GM06990 (cell line): ENCODE results near the gene CBARP.

Source experiments
- DNase-seq: peaks from one replicate; pipeline ENCODE4 v3.0.0-alpha.2; 2011; ENCODE audit not compliant: insufficient read length; ENCODE audit errors: extremely low read depth
- H3K27me3 ChIP-seq: replicated peaks from 2 replicates; pipeline ENCODE4 v1.6.0; 2011; ENCODE audit warnings: low read length; ENCODE audit not compliant: control insufficient read depth, insufficient read depth
- H3K36me3 ChIP-seq: 2 replicates; pipeline ENCODE4 v1.5.1; 2011; ENCODE audit warnings: low read length; ENCODE audit not compliant: control insufficient read depth, insufficient read depth
- H3K4me3 ChIP-seq: replicated peaks from 2 replicates; pipeline ENCODE4 v1.5.1; 2011; ENCODE audit warnings: low read depth, mild to moderate bottlenecking, control low read depth, low read length
- TF ChIP-seq, protein P1 (sequence below): IDR thresholded peaks from 2 replicates; pipeline ENCODE4 v1.5.1; 2011; ENCODE audit warnings: low read length, control low read depth, mild to moderate bottlenecking, inconsistent platforms; ENCODE audit not compliant: insufficient read depth, poor library complexity, severe bottlenecking

CBARP gene

DNA sequence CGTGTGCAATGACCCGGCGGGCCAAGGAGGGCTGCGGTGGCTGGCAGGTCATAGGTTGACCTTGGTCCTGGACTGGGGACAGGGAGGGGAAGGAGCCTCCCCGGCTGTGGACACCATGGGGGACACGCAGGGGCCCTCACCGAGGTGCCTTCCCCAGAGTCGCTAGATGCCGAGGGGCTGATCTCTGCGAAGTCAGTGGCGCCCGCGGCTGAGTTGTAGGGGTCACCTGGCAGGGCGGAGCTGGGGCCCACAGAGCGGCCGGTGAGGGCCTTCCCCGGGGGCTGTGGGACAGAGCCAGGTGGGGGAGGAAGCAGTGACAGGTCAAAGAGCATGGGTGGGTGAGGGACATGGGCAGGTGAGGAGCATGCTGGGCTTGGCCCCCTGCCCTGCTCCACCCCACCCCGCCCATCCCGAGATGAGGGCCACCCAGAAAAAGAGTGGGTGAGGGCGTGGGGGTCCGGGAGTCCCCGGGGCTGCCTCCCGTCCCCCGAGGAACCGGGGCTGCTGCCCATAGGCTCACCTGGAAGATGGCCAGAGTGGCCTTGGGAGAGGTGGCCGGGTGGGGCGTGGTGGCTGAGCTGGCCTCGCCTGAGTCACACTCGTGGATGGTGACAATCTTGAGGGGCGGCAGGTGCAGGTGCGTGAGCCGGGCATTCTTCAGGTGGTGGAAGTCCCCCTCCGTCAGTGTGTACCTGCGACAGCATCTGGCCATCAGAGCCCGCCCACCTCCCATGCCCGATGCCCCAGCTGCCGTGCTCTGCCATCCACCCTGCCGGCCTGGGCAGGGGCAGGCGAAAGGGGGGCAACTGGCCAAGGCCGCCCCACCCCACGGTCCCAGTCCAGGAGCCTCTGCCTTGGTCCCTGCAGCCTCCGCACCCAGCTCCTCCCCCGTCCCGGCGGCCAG lies 3.5 kb downstream of the CBARP start:
- H3K4me3 ChIP-seq = no peak overlapping the region
- no peaks in the 10 kb centered on the region for H3K36me3 ChIP-seq
- no peak for DNase-seq
- TF ChIP-seq, protein P1, sequence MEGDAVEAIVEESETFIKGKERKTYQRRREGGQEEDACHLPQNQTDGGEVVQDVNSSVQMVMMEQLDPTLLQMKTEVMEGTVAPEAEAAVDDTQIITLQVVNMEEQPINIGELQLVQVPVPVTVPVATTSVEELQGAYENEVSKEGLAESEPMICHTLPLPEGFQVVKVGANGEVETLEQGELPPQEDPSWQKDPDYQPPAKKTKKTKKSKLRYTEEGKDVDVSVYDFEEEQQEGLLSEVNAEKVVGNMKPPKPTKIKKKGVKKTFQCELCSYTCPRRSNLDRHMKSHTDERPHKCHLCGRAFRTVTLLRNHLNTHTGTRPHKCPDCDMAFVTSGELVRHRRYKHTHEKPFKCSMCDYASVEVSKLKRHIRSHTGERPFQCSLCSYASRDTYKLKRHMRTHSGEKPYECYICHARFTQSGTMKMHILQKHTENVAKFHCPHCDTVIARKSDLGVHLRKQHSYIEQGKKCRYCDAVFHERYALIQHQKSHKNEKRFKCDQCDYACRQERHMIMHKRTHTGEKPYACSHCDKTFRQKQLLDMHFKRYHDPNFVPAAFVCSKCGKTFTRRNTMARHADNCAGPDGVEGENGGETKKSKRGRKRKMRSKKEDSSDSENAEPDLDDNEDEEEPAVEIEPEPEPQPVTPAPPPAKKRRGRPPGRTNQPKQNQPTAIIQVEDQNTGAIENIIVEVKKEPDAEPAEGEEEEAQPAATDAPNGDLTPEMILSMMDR = no peak
- no peaks in the 10 kb centered on the region for H3K27me3 ChIP-seq

- Histone ChIP-seq H3K4me3 (no peak overlapping the region), H3K27me3 (no peaks in the 10 kb centered on the region), H3K36me3 (no peaks in the 10 kb centered on the region)
- DNase-seq = no peak
- TF ChIP-seq, protein P1 = no peak
Measured at GRCh38 chr19:1233115-1233667, 4.6 kb downstream of the CBARP start.

DNA sequence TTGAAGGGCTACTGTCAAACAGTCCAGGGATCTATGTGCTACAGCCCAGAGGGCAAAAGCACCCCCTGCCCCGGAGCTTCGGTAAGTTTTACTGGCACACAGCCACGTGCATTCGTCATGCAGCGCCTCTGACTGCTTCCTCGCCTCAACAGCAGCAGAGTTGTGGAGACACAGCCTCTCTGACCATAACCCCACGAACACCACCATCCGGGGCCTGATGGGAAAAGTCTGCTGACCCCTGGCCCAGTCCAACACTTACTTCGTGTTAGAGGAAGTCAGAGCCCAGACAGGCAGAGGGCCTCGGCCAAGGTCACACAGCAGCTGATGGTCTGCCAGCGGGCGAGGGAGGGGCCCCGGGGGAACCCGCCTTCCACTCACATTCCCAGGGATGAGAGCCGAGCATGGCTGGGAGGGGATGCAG lies 5.1 kb downstream of the CBARP start:
- Histone ChIP-seq H3K27me3 (no peaks in the 10 kb centered on the region), H3K4me3 (no peak overlapping the region), H3K36me3 (no peaks in the 10 kb centered on the region)
- TF ChIP-seq, protein P1 = no peak
- DNase-seq = no peak

- TF ChIP-seq, protein P1 = no peak
- H3K27me3 ChIP-seq = no peaks in the 10 kb centered on the region
- no peak for DNase-seq
- H3K36me3 ChIP-seq = no peaks in the 10 kb centered on the region; the same call in 1 of the 2 replicates
- H3K4me3 ChIP-seq = no peak overlapping the region
Measured at GRCh38 chr19:1231729-1232637, 5.8 kb downstream of the CBARP start.

DNA sequence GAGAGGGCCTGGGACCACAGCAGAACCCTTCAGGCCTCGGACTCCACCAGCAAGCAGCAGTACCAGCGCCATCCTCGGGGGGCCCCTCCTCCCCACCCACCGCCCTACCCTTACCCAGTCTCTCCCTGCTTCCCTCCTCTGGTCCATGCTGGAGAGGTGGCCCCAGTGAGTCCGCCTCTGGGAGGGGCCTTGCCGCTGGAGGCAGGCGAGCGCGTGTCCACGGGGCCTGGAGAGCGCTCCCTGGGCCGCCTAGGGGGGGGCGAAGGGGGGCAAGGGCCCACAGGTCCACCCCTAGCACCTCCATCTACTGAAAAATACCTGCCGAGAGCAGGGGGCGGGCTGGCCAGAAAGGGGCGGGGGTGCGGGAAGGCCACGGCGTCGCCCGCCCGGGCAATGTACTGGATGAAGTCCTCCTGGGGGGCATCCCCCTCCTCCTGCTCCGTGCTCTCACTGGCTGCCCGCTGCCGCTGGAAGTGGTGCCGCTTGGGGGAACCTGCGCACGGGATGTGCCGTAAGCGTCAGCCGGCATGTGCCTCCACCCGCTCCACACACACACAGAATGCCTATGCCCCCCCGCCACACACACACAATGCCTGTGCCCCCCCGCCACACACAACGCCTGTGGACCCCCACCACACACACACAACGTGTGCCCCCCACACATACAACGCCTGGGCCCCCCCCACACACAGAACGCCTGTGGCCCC lies 6.9 kb downstream of the CBARP start:
- peaks cover 1% of the 10 kb centered on the region; the same call in 1 of the 2 replicates for H3K36me3 ChIP-seq
- no peak overlapping the region for H3K4me3 ChIP-seq
- H3K27me3 ChIP-seq = no peaks in the 10 kb centered on the region
- TF ChIP-seq, protein P1 = no peak
- no peak for DNase-seq
